ENCODE results near the gene CRISP2.

GRCh38 chr6:49662892-49663261 is 50.5 kb downstream of the CRISP2 start:
- TF ChIP-seq CTCF (IDR thresholded peaks at IDR 0.05) = no peak
- TF ChIP-seq EZH2 (IDR thresholded peaks at IDR 0.05) = no peak
- TF ChIP-seq EZH2phosphoT487 (IDR thresholded peaks at IDR 0.05) = no peak

Measured in neural progenitor cell (in vitro differentiated cells).